Vagina (tissue), 2 donors: ENCODE measurements around the gene SPAST.

Experiments
- CTCF ChIP-seq, 3 experiments: fragments of 450-650 bp in 2 of 3; fragments of 200-600 bp in 1 of 3; sonication (generic) in 1 of 3; IDR thresholded peaks; one replicate each; pipeline ENCODE4 v1.5.1; 2017 to 2019; ENCODE audit warnings: antibody characterized with exemption in 3 of 3, mild to moderate bottlenecking in 2 of 3, moderate library complexity in 2 of 3
- POLR2A ChIP-seq, 2 donors: fragments of 450-650 bp; IDR thresholded peaks; one replicate each; pipeline ENCODE4 v1.6.1; 2017; ENCODE audit warnings: antibody characterized with exemption in 2 of 2, mild to moderate bottlenecking in 2 of 2, moderate library complexity in 2 of 2

GRCh38 chr2:32108111-32108510 lies 44.8 kb downstream of the SPAST start:
- TF ChIP-seq CTCF (IDR thresholded peaks at IDR 0.05): no peak
- TF ChIP-seq POLR2A (IDR thresholded peaks at IDR 0.05): no peak
